HCT116 (cell line): ENCODE measurements around the gene PTTG1IP.

Experiments
- CTCF ChIP-seq, 3 experiments: fragments of 200-600 bp in 1 of 3; sonication (generic) in 1 of 3; IDR thresholded peaks in 2 of 3; conservative IDR thresholded peaks in 1 of 3; 2 replicates each; pipeline ENCODE4 v1.5.1; 2012 to 2017; ENCODE audit warnings: low read depth in 2 of 3, low read length in 2 of 3, antibody characterized with exemption in 1 of 3, borderline replicate concordance in 1 of 3, control low read depth in 1 of 3, mild to moderate bottlenecking in 1 of 3, mixed read lengths in 1 of 3, mixed run types in 1 of 3, moderate library complexity in 1 of 3; ENCODE audit not compliant: insufficient read depth in 1 of 3
- EZH2 ChIP-seq: fragments of 200-600 bp; sonication (generic); IDR thresholded peaks from 2 replicates; pipeline ENCODE4 v1.6.1; 2017; ENCODE audit warnings: antibody characterized with exemption, mixed run types
- EZH2phosphoT487 ChIP-seq: fragments of 200-600 bp; IDR thresholded peaks from 2 replicates; pipeline ENCODE4 v1.6.1; 2018; ENCODE audit warnings: antibody characterized with exemption, borderline replicate concordance
- POLR2A ChIP-seq: IDR thresholded peaks from 2 replicates; pipeline ENCODE4 v1.7.0; 2011; ENCODE audit warnings: borderline replicate concordance; ENCODE audit not compliant: insufficient read depth, insufficient read length; ENCODE audit errors: extremely low read depth
- POLR2AphosphoS5 ChIP-seq: IDR thresholded peaks from 2 replicates; pipeline ENCODE4 v1.6.1; 2011; ENCODE audit warnings: mild to moderate bottlenecking, low read depth, low read length, moderate library complexity
- RAD21 ChIP-seq: IDR thresholded peaks from 2 replicates; pipeline ENCODE4 v1.6.1; 2012; ENCODE audit warnings: low read depth, mild to moderate bottlenecking
- SP1 ChIP-seq: IDR thresholded peaks from 2 replicates; pipeline ENCODE4 v1.6.1; 2012; ENCODE audit warnings: low read depth
- TCF7L2 ChIP-seq: IDR thresholded peaks from 2 replicates; pipeline ENCODE4 v1.7.0; 2011; ENCODE audit warnings: borderline replicate concordance, inconsistent platforms; ENCODE audit not compliant: insufficient read depth, insufficient read length; ENCODE audit errors: extremely low read depth
- YY1 ChIP-seq: IDR thresholded peaks from 2 replicates; pipeline ENCODE4 v1.6.1; 2011; ENCODE audit warnings: low read length, low read depth, moderate library complexity, mild to moderate bottlenecking; ENCODE audit not compliant: insufficient replicate concordance; ENCODE audit errors: extremely low read depth
- ZFX ChIP-seq: fragments of 450-650 bp; IDR thresholded peaks from 2 replicates; pipeline ENCODE4 v1.6.1; 2017

- TF ChIP-seq EZH2 (no peak), CTCF (IDR thresholded peaks at IDR 0.05 in 2 of 3, conservative IDR thresholded peaks at IDR 0.05 in 1 of 3; ENCODE audit: borderline replicate concordance in 1 of 3, insufficient read depth in 1 of 3, low read depth in 2 of 3, low read length in 2 of 3) (no peak), SP1 (no peak), EZH2phosphoT487 (no peak), POLR2A (no peak), TCF7L2 (no peak), RAD21 (no peak; the same call in 1 of the 2 replicates), YY1 (no peak), ZFX (no peak), POLR2AphosphoS5 (no peak)
Observed at GRCh38 chr21:44803651-44804050, 69.8 kb downstream of the PTTG1IP start.
